NCI-H226 (cell line): Measurements from ENCODE around the gene GLIPR2.
A peak's percentile ranks its signal among the peaks of the same experiment; 100 is the strongest.
"Not testable (repeated sequence)": the region's sequence is repeated elsewhere in the genome, so short reads cannot be mapped to it uniquely, and the experiment has no call there.

Source experiments
- DNase-seq: peaks from one replicate; pipeline ENCODE4 v3.0.0-alpha.2; 2015

GLIPR2 gene

GRCh38 chr9:36145970-36146369 lies 9.4 kb downstream of the GLIPR2 start:
- DNase-seq: no peak

- DNase-seq: no peak
Observed at GRCh38 chr9:36146651-36147050, 10.1 kb downstream of the GLIPR2 start.

- no peak for DNase-seq
Observed at GRCh38 chr9:36147441-36148175, 11.1 kb downstream of the GLIPR2 start.

- DNase-seq: peak; percentile 88
Observed at GRCh38 chr9:36148311-36149051, 11.9 kb downstream of the GLIPR2 start.

- peak; percentile 61 for DNase-seq
Observed at GRCh38 chr9:36149197-36149596, 12.7 kb downstream of the GLIPR2 start.

- DNase-seq: no peak
Observed at GRCh38 chr9:36150574-36151315, 14.2 kb downstream of the GLIPR2 start.

- DNase-seq: peak; percentile 54
Observed at GRCh38 chr9:36151316-36152210, 15.0 kb downstream of the GLIPR2 start.

GRCh38 chr9:36152741-36153438 lies 16.4 kb downstream of the GLIPR2 start:
- DNase-seq: no peak

GRCh38 chr9:36153746-36154145 lies 17.2 kb downstream of the GLIPR2 start:
- DNase-seq: no peak

- peak; percentile 12 for DNase-seq
Observed at GRCh38 chr9:36154331-36154952, 17.9 kb downstream of the GLIPR2 start.

- DNase-seq: no peak
Observed at GRCh38 chr9:36156116-36156515, 19.6 kb downstream of the GLIPR2 start.

- no peak for DNase-seq
Observed at GRCh38 chr9:36158122-36158521, 21.6 kb downstream of the GLIPR2 start.

- DNase-seq: peak; percentile 7
Observed at GRCh38 chr9:36158917-36159316, 22.4 kb downstream of the GLIPR2 start.

- DNase-seq: not testable (repeated sequence)
Observed at GRCh38 chr9:36159509-36159908, 23.0 kb downstream of the GLIPR2 start.

- not testable (repeated sequence) for DNase-seq
Observed at GRCh38 chr9:36160126-36160525, 23.6 kb downstream of the GLIPR2 start.

- DNase-seq: no peak
Observed at GRCh38 chr9:36161187-36161586, 24.7 kb downstream of the GLIPR2 start.

GRCh38 chr9:36162211-36162738 lies 25.7 kb downstream of the GLIPR2 start:
- no peak for DNase-seq

GRCh38 chr9:36163049-36163785 lies 26.7 kb downstream of the GLIPR2 start:
- DNase-seq: peak; percentile 43

- DNase-seq: peak; percentile 29
Observed at GRCh38 chr9:36163786-36164170, 27.2 kb downstream of the GLIPR2 start.

GRCh38 chr9:36164372-36164771 lies 27.8 kb downstream of the GLIPR2 start:
- DNase-seq: no peak
